GM19099 (cell line): ENCODE measurements around the gene FANCM.

ENCODE experiments used
- POLR2A ChIP-seq: IDR thresholded peaks from 3 replicates; pipeline ENCODE4 v1.6.1; 2011; ENCODE audit warnings: low read depth; ENCODE audit not compliant: insufficient read length; ENCODE audit errors: extremely low read depth

FANCM gene

GRCh38 chr14:45135659-45136395 lies at the start of gene FANCM:
TSS of gene FANCM (plus strand) at chr14:45135930. CDS start at chr14:45136032, 102 bp downstream.
- TF ChIP-seq POLR2A, result peak; percentile 69

GRCh38 chr14:45089813-45090212 lies 45.9 kb upstream of the FANCM start:
- no peak for TF ChIP-seq POLR2A

- TF ChIP-seq POLR2A, result no peak
Measured at GRCh38 chr14:45091710-45092109, 44.0 kb upstream of the FANCM start.

- no peak for TF ChIP-seq POLR2A
Measured at GRCh38 chr14:45094275-45094674, 41.5 kb upstream of the FANCM start.

GRCh38 chr14:45095143-45095542 lies 40.6 kb upstream of the FANCM start:
- no peak for TF ChIP-seq POLR2A

GRCh38 chr14:45096218-45096617 lies 39.5 kb upstream of the FANCM start:
- TF ChIP-seq POLR2A, result no peak

GRCh38 chr14:45103806-45104205 lies 31.9 kb upstream of the FANCM start:
- TF ChIP-seq POLR2A, result no peak

GRCh38 chr14:45104561-45104960 lies 31.2 kb upstream of the FANCM start:
- TF ChIP-seq POLR2A, result no peak

GRCh38 chr14:45112896-45113781 lies 22.6 kb upstream of the FANCM start:
- no peak for TF ChIP-seq POLR2A

GRCh38 chr14:45114327-45114726 lies 21.4 kb upstream of the FANCM start:
- TF ChIP-seq POLR2A, result no peak

GRCh38 chr14:45118594-45118993 lies 17.1 kb upstream of the FANCM start:
- TF ChIP-seq POLR2A, result no peak

- TF ChIP-seq POLR2A, result no peak
Measured at GRCh38 chr14:45120096-45120495, 15.6 kb upstream of the FANCM start.

- TF ChIP-seq POLR2A, result no peak
Measured at GRCh38 chr14:45123271-45123670, 12.5 kb upstream of the FANCM start.

GRCh38 chr14:45125754-45126153 lies 10.0 kb upstream of the FANCM start:
- no peak for TF ChIP-seq POLR2A

GRCh38 chr14:45128963-45129629 lies 6.6 kb upstream of the FANCM start:
- TF ChIP-seq POLR2A, result no peak
